SU-DHL-6 (cell line): Measurements from ENCODE around the gene ACADL.

Source experiments
- CTCF ChIP-seq: fragments of 200-600 bp; sonication (generic); IDR thresholded peaks from one replicate; pipeline ENCODE4 v1.5.1; 2017; ENCODE audit warnings: antibody characterized with exemption, mild to moderate bottlenecking, low read length, moderate library complexity; ENCODE audit not compliant: insufficient read depth, poor library complexity, severe bottlenecking
- EZH2phosphoT487 ChIP-seq: fragments of 200-600 bp; sonication (generic), shearing (Covaris generic); conservative IDR thresholded peaks from 2 replicates; pipeline ENCODE4 v1.6.1; 2018; ENCODE audit warnings: mild to moderate bottlenecking, antibody characterized with exemption, low read length, moderate library complexity, mixed read lengths

- no peak for TF ChIP-seq CTCF
- TF ChIP-seq EZH2phosphoT487: no peak
These were observed 21.7 kb downstream of the ACADL start for GRCh38 chr2:210203558-210203957.
